Measurements from ENCODE around the gene CDK6. TPM values are rescaled to one million over a fixed set of nuclear protein-coding genes. Genes with fewer than 3 reads are reported as not detected.

CDK6 gene
- polyA plus RNA-seq, 1 donor (not counting 4 experiments of a cell fraction or from before 2014, with no cell fraction given): 53.5 TPM

- dilution Hi-C loops (cut with MboI; ENCODE audit: extremely low pct_ligation_motif_present, low sequenced_read_pairs): no loop called here
- H3K79me2 ChIP-seq (ENCODE audit: control insufficient read depth, insufficient read depth, low read length): peaks cover 49% of the 10 kb centered on the region
- H3K36me3 ChIP-seq (ENCODE audit: control insufficient read depth in 2 of 2, extremely low read depth in 1 of 2, insufficient read depth in 2 of 2, low read length in 2 of 2): peaks cover 9 to 22% of the 10 kb centered on the region in 2 experiments
Observed at GRCh38 chr7:92621561-92622023, 214.8 kb downstream of the CDK6 start.

GRCh38 chr7:92621026-92621540 lies 215.3 kb downstream of the CDK6 start:
- TF ChIP-seq, protein P1, sequence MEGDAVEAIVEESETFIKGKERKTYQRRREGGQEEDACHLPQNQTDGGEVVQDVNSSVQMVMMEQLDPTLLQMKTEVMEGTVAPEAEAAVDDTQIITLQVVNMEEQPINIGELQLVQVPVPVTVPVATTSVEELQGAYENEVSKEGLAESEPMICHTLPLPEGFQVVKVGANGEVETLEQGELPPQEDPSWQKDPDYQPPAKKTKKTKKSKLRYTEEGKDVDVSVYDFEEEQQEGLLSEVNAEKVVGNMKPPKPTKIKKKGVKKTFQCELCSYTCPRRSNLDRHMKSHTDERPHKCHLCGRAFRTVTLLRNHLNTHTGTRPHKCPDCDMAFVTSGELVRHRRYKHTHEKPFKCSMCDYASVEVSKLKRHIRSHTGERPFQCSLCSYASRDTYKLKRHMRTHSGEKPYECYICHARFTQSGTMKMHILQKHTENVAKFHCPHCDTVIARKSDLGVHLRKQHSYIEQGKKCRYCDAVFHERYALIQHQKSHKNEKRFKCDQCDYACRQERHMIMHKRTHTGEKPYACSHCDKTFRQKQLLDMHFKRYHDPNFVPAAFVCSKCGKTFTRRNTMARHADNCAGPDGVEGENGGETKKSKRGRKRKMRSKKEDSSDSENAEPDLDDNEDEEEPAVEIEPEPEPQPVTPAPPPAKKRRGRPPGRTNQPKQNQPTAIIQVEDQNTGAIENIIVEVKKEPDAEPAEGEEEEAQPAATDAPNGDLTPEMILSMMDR (optimal IDR thresholded peaks at IDR 0.05 in 1 of 3, IDR thresholded peaks at IDR 0.05 in 1 of 3, conservative IDR thresholded peaks at IDR 0.05 in 1 of 3; ENCODE audit: extremely low read depth in 1 of 3, insufficient read depth in 2 of 3, low read length in 3 of 3): peak; percentile 58 to 66 (median 60)
- no peak for TF ChIP-seq EZH2 (IDR thresholded peaks at IDR 0.05; ENCODE audit: low read length)
- no peaks in the 10 kb centered on the region for H3K27me3 ChIP-seq (ENCODE audit: control insufficient read depth, extremely low read depth, insufficient read depth, low read length)
- dilution Hi-C loops (cut with MboI; ENCODE audit: extremely low pct_ligation_motif_present, low sequenced_read_pairs): no loop called here
- DNase-seq (ENCODE audit: low read depth, low spot score): no peak
- H3K4me2 ChIP-seq (ENCODE audit: control insufficient read depth, extremely low read depth, insufficient read depth, low read depth, low read length): peak overlapping the region; percentile 71
- peak; percentile 67 for FAIRE-seq
- peak overlapping the region in 2 of 3 experiments; percentile 0 to 18 for H3K4me3 ChIP-seq (ENCODE audit: control insufficient read depth in 2 of 3, extremely low read depth in 1 of 3, insufficient read depth in 2 of 3, low read depth in 1 of 3, low read length in 3 of 3)
- no peaks in the 10 kb centered on the region for H3K9me1 ChIP-seq (ENCODE audit: control insufficient read depth, extremely low read depth, insufficient read depth, low read length)
- peak overlapping the region; percentile 47 for H3K9ac ChIP-seq (ENCODE audit: control insufficient read depth, extremely low read depth, insufficient read depth, low read length)
- H3K4me1 ChIP-seq (ENCODE audit: control insufficient read depth, extremely low read depth, insufficient read depth, low read length): peaks cover 40% of the 10 kb centered on the region
- H2AFZ ChIP-seq (ENCODE audit: control insufficient read depth, low read length): no peak overlapping the region
- H4K20me1 ChIP-seq (ENCODE audit: control insufficient read depth, extremely low read depth, insufficient read depth, low read length): no peaks in the 10 kb centered on the region
- H3K27ac ChIP-seq (ENCODE audit: control insufficient read depth, insufficient read depth, low read length): peak overlapping the region; percentile 93
- peaks cover 46% of the 10 kb centered on the region for H3K79me2 ChIP-seq (ENCODE audit: control insufficient read depth, insufficient read depth, low read length)
- peaks cover 12 to 26% of the 10 kb centered on the region in 2 experiments for H3K36me3 ChIP-seq (ENCODE audit: control insufficient read depth in 2 of 2, extremely low read depth in 1 of 2, insufficient read depth in 2 of 2, low read length in 2 of 2)
- H3K9me3 ChIP-seq (ENCODE audit: control insufficient read depth, low read depth, low read length): no peaks in the 10 kb centered on the region

More at GRCh38 chr7:92621561-92622023, 214.8 kb downstream of the CDK6 start:
- Histone ChIP-seq H3K27me3 (ENCODE audit: control insufficient read depth, extremely low read depth, insufficient read depth, low read length) (no peaks in the 10 kb centered on the region), H3K9ac (ENCODE audit: control insufficient read depth, extremely low read depth, insufficient read depth, low read length) (peak overlapping the region; percentile 47), H3K4me2 (ENCODE audit: control insufficient read depth, extremely low read depth, insufficient read depth, low read depth, low read length) (peak overlapping the region; percentile 71), H4K20me1 (ENCODE audit: control insufficient read depth, extremely low read depth, insufficient read depth, low read length) (no peaks in the 10 kb centered on the region), H3K4me1 (ENCODE audit: control insufficient read depth, extremely low read depth, insufficient read depth, low read length) (peaks cover 45% of the 10 kb centered on the region), H3K9me3 (ENCODE audit: control insufficient read depth, low read depth, low read length) (no peaks in the 10 kb centered on the region), H3K4me3 (ENCODE audit: control insufficient read depth in 2 of 3, extremely low read depth in 1 of 3, insufficient read depth in 2 of 3, low read depth in 1 of 3, low read length in 3 of 3) (peak overlapping the region in 2 of 3 experiments; percentile 0 to 18), H2AFZ (ENCODE audit: control insufficient read depth, low read length) (no peak overlapping the region), H3K9me1 (ENCODE audit: control insufficient read depth, extremely low read depth, insufficient read depth, low read length) (no peaks in the 10 kb centered on the region), H3K27ac (ENCODE audit: control insufficient read depth, insufficient read depth, low read length) (peak overlapping the region; percentile 93)
- FAIRE-seq: no peak
- TF ChIP-seq, protein P1 (optimal IDR thresholded peaks at IDR 0.05 in 1 of 3, IDR thresholded peaks at IDR 0.05 in 1 of 3, conservative IDR thresholded peaks at IDR 0.05 in 1 of 3; ENCODE audit: extremely low read depth in 1 of 3, insufficient read depth in 2 of 3, low read length in 3 of 3): no peak
- no peak for TF ChIP-seq EZH2 (IDR thresholded peaks at IDR 0.05; ENCODE audit: low read length)
- DNase-seq (ENCODE audit: low read depth, low spot score): no peak

All from keratinocyte (primary cell).